HepG2 (cell line): Measurements from ENCODE around the gene PPARA. TPM values are rescaled to one million over a fixed set of nuclear protein-coding genes. Genes with fewer than 3 reads are reported as not detected.
A peak's percentile ranks its signal among the peaks of the same experiment; 100 is the strongest.

Experiments used
- ATF7 ChIP-seq, 2 experiments: fragments of 450-650 bp in 1 of 2; sonication (generic) in 1 of 2; formaldehyde crosslinking in 1 of 2; IDR thresholded peaks; 2 replicates each; pipeline versions ENCODE4 v1.4.0 to v1.6.1; 2016 to 2020; ENCODE audit warnings: antibody characterized with exemption in 1 of 2, mild to moderate bottlenecking in 1 of 2, missing genetic modification reagents in 1 of 2
- DPF2 ChIP-seq: sonication (generic); formaldehyde crosslinking; IDR thresholded peaks from 2 replicates; pipeline ENCODE4 v1.4.0; 2020; ENCODE audit warnings: mild to moderate bottlenecking, low read depth, missing genetic modification reagents, borderline replicate concordance
- ELF4 ChIP-seq: sonication (generic); formaldehyde crosslinking; IDR thresholded peaks from 2 replicates; pipeline ENCODE4 v1.5.0; 2020; ENCODE audit warnings: missing genetic modification reagents, mild to moderate bottlenecking, moderate library complexity, borderline replicate concordance
- KLF9 ChIP-seq: IDR thresholded peaks from 2 replicates; pipeline ENCODE4 v1.6.1; 2016; ENCODE audit warnings: low read depth
- MLX ChIP-seq: IDR thresholded peaks from 2 replicates; pipeline ENCODE4 v1.6.1; 2016
- ZFP91 ChIP-seq: sonication (generic); formaldehyde crosslinking; IDR thresholded peaks from 2 replicates; pipeline ENCODE4 v1.9.0; 2022; ENCODE audit warnings: missing genetic modification reagents, mild to moderate bottlenecking, borderline replicate concordance
- ZNF235 ChIP-seq: sonication (generic); formaldehyde crosslinking; IDR thresholded peaks from 2 replicates; pipeline ENCODE4 v1.8.1; 2023; ENCODE audit warnings: mild to moderate bottlenecking, missing genetic modification reagents, borderline replicate concordance
- ZNF251 ChIP-seq: sonication (generic); formaldehyde crosslinking; IDR thresholded peaks from 2 replicates; pipeline ENCODE4 v1.9.0; 2021; ENCODE audit warnings: mild to moderate bottlenecking, missing genetic modification reagents
- ZNF282 ChIP-seq: fragments of 450-650 bp; IDR thresholded peaks from 2 replicates; pipeline ENCODE4 v1.6.1; 2018; ENCODE audit not compliant: partially characterized antibody
- ZNF737 ChIP-seq: sonication (generic); formaldehyde crosslinking; IDR thresholded peaks from 2 replicates; pipeline ENCODE4 v1.5.0; 2020; ENCODE audit warnings: missing genetic modification reagents, mild to moderate bottlenecking, borderline replicate concordance
- polyA plus RNA-seq, 8 experiments: library from polyadenylated mRNA; depleted of rRNA in 3 of 8; stranded (reverse) in 7 of 8; unstranded in 1 of 8; fragments of >200 nt; fragmentation: Illumina TruSeq in 4 of 8; extraction: Trizol in 4 of 8; gene quantifications; 2 replicates each; pipeline versions ENCODE4 v1.2.1 to v1.2.3, GENCODE V29; 2011 to 2016; ENCODE audit warnings: low read depth in 4 of 8, missing spikeins in 1 of 8, mixed read lengths in 1 of 8; ENCODE audit not compliant: insufficient read depth in 1 of 8
- total RNA-seq, 5 experiments: library from RNA; depleted of rRNA; stranded (reverse); fragments of >200 nt; fragmentation: Illumina TruSeq; extraction: Trizol; gene quantifications; 2 replicates each; pipeline ENCODE4 v1.2.3, GENCODE V29; 2016; ENCODE audit warnings: low read depth in 1 of 5
- TF ChIP-seq, protein P1 (sequence below): sonication (generic); formaldehyde crosslinking; IDR thresholded peaks from 2 replicates; pipeline ENCODE4 v1.4.0; 2020; ENCODE audit warnings: missing genetic modification reagents
- TF ChIP-seq, protein P2 (sequence below): sonication (generic); formaldehyde crosslinking; IDR thresholded peaks from 2 replicates; pipeline ENCODE4 v1.4.0; 2020; ENCODE audit warnings: mild to moderate bottlenecking, missing genetic modification reagents
- TF ChIP-seq, protein P3 (sequence below), 2 experiments: sonication (generic) in 1 of 2; formaldehyde crosslinking in 1 of 2; IDR thresholded peaks; 2 replicates each; pipeline versions ENCODE4 v1.6.1 to v1.9.0; 2014 to 2022; ENCODE audit warnings: antibody characterized with exemption in 1 of 2, borderline replicate concordance in 1 of 2, inconsistent platforms in 1 of 2, low read depth in 1 of 2, missing genetic modification reagents in 1 of 2

PPARA gene
- total and polyA plus RNA-seq, 2 of the 13 experiments (the other 11 are each of a cell fraction or from before 2014, with no cell fraction given) = 18.2 to 24.7 TPM

- TF ChIP-seq KLF9 (CRISPR knock-in tag) (no peak), DPF2 (CRISPR knock-in tag) (no peak), MLX (CRISPR knock-in tag) (no peak), ATF7 (IDR thresholded peaks at IDR 0.05) (no peak), ATF7 (CRISPR knock-in tag; IDR thresholded peaks at IDR 0.05) (peak; percentile 61; the same call in 1 of the 2 replicates), ZNF282 (no peak), ZNF251 (CRISPR knock-in tag) (no peak), ZFP91 (peak; percentile 87; the same call in 1 of the 2 replicates), ELF4 (CRISPR knock-in tag) (no peak), ZNF235 (CRISPR knock-in tag) (0 out of 2 replicates have a peak, but pooled peaks have one; percentile 35), ZNF737 (no peak)
- TF ChIP-seq, protein P1, sequence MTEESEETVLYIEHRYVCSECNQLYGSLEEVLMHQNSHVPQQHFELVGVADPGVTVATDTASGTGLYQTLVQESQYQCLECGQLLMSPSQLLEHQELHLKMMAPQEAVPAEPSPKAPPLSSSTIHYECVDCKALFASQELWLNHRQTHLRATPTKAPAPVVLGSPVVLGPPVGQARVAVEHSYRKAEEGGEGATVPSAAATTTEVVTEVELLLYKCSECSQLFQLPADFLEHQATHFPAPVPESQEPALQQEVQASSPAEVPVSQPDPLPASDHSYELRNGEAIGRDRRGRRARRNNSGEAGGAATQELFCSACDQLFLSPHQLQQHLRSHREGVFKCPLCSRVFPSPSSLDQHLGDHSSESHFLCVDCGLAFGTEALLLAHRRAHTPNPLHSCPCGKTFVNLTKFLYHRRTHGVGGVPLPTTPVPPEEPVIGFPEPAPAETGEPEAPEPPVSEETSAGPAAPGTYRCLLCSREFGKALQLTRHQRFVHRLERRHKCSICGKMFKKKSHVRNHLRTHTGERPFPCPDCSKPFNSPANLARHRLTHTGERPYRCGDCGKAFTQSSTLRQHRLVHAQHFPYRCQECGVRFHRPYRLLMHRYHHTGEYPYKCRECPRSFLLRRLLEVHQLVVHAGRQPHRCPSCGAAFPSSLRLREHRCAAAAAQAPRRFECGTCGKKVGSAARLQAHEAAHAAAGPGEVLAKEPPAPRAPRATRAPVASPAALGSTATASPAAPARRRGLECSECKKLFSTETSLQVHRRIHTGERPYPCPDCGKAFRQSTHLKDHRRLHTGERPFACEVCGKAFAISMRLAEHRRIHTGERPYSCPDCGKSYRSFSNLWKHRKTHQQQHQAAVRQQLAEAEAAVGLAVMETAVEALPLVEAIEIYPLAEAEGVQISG (CRISPR knock-in tag) = peak; percentile 51; the same call in 1 of the 2 replicates
- TF ChIP-seq, protein P2, sequence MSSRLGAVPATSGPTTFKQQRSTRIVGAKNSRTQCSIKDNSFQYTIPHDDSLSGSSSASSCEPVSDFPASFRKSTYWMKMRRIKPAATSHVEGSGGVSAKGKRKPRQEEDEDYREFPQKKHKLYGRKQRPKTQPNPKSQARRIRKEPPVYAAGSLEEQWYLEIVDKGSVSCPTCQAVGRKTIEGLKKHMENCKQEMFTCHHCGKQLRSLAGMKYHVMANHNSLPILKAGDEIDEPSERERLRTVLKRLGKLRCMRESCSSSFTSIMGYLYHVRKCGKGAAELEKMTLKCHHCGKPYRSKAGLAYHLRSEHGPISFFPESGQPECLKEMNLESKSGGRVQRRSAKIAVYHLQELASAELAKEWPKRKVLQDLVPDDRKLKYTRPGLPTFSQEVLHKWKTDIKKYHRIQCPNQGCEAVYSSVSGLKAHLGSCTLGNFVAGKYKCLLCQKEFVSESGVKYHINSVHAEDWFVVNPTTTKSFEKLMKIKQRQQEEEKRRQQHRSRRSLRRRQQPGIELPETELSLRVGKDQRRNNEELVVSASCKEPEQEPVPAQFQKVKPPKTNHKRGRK = no peak
- TF ChIP-seq, protein P3, sequence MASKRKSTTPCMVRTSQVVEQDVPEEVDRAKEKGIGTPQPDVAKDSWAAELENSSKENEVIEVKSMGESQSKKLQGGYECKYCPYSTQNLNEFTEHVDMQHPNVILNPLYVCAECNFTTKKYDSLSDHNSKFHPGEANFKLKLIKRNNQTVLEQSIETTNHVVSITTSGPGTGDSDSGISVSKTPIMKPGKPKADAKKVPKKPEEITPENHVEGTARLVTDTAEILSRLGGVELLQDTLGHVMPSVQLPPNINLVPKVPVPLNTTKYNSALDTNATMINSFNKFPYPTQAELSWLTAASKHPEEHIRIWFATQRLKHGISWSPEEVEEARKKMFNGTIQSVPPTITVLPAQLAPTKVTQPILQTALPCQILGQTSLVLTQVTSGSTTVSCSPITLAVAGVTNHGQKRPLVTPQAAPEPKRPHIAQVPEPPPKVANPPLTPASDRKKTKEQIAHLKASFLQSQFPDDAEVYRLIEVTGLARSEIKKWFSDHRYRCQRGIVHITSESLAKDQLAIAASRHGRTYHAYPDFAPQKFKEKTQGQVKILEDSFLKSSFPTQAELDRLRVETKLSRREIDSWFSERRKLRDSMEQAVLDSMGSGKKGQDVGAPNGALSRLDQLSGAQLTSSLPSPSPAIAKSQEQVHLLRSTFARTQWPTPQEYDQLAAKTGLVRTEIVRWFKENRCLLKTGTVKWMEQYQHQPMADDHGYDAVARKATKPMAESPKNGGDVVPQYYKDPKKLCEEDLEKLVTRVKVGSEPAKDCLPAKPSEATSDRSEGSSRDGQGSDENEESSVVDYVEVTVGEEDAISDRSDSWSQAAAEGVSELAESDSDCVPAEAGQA (IDR thresholded peaks at IDR 0.05; ENCODE audit: low read depth) = no peak
- TF ChIP-seq, protein P3 (CRISPR knock-in tag; IDR thresholded peaks at IDR 0.05; ENCODE audit: borderline replicate concordance) = no peak
Measured at GRCh38 chr22:46267431-46268279, 117.3 kb downstream of the PPARA start, which contains the start of gene TTC38 (continued).
